ENCODE measurements around the gene ZNF841. TPM values are rescaled to one million over a fixed set of nuclear protein-coding genes. Genes with fewer than 3 reads are reported as not detected.

ZNF841 gene
- total RNA-seq, 1 donor = 41.9 TPM

GRCh38 chr19:52138278-52138982 lies 42.9 kb upstream of the ZNF841 start:
- no peak for TF ChIP-seq CTCF (IDR thresholded peaks at IDR 0.05; ENCODE audit: insufficient read depth, low read depth, low read length)
- peak; percentile 13 for DNase-seq (ENCODE audit: low read depth)
- peak overlapping the region; percentile 100 for H3K4me3 ChIP-seq (ENCODE audit: low read depth, low read length)

GRCh38 chr19:52120286-52120685 lies 24.7 kb upstream of the ZNF841 start:
- no peak overlapping the region for H3K4me3 ChIP-seq (ENCODE audit: low read depth, low read length)
- DNase-seq (ENCODE audit: low read depth) = no peak
- no peak for TF ChIP-seq CTCF (IDR thresholded peaks at IDR 0.05; ENCODE audit: insufficient read depth, low read depth, low read length)

GRCh38 chr19:52115526-52116053 lies 20.0 kb upstream of the ZNF841 start:
- TF ChIP-seq CTCF (IDR thresholded peaks at IDR 0.05; ENCODE audit: insufficient read depth, low read depth, low read length) = no peak
- no peak for DNase-seq (ENCODE audit: low read depth)
- H3K4me3 ChIP-seq (ENCODE audit: low read depth, low read length) = no peak overlapping the region

GRCh38 chr19:52114691-52115090 lies 19.1 kb upstream of the ZNF841 start:
- H3K4me3 ChIP-seq (ENCODE audit: low read depth, low read length) = no peak overlapping the region
- no peak for TF ChIP-seq CTCF (IDR thresholded peaks at IDR 0.05; ENCODE audit: insufficient read depth, low read depth, low read length)
- DNase-seq (ENCODE audit: low read depth) = no peak

- TF ChIP-seq CTCF (IDR thresholded peaks at IDR 0.05; ENCODE audit: insufficient read depth, low read depth, low read length) = no peak
- DNase-seq (ENCODE audit: low read depth) = no peak
- no peak overlapping the region for H3K4me3 ChIP-seq (ENCODE audit: low read depth, low read length)
Measured at GRCh38 chr19:52112624-52113023, 17.1 kb upstream of the ZNF841 start.

- no peak for TF ChIP-seq CTCF (IDR thresholded peaks at IDR 0.05; ENCODE audit: insufficient read depth, low read depth, low read length)
- DNase-seq (ENCODE audit: low read depth) = no peak
- no peak overlapping the region for H3K4me3 ChIP-seq (ENCODE audit: low read depth, low read length)
Measured at GRCh38 chr19:52110780-52111179, 15.2 kb upstream of the ZNF841 start.

- H3K4me3 ChIP-seq (ENCODE audit: low read depth, low read length) = no peak overlapping the region
- no peak for DNase-seq (ENCODE audit: low read depth)
- TF ChIP-seq CTCF (IDR thresholded peaks at IDR 0.05; ENCODE audit: insufficient read depth, low read depth, low read length) = no peak
Measured at GRCh38 chr19:52102782-52103181, 7.2 kb upstream of the ZNF841 start.
